ENCODE measurements around the gene PPP1R3C. TPM values are rescaled to one million over a fixed set of nuclear protein-coding genes. Genes with fewer than 3 reads are reported as not detected.

PPP1R3C gene
- total and polyA plus RNA-seq, 8 donors = 1.2 to 50.0 (median 13.3) TPM

- 92 to 96% (median 93%) methylated on average over 1 of the region's 1 CpG for WGBS, 5 donors
- Histone ChIP-seq H3K4me1 (peaks cover 5 to 31% (median 18%) of the 10 kb centered on the region in 4 donors), H3K9me3 (no peaks in the 10 kb centered on the region), H3K36me3 (peaks cover 0 to 21% (median 2%) of the 10 kb centered on the region in 4 donors), H3K27ac (no peak overlapping the region), H3K4me3 (no peak overlapping the region), H3K27me3 (no peaks in the 10 kb centered on the region)
- DNase-seq = no peak
- TF ChIP-seq CTCF (IDR thresholded peaks at IDR 0.05) (no peak), POLR2A (IDR thresholded peaks at IDR 0.05) (no peak), POLR2AphosphoS5 (IDR thresholded peaks at IDR 0.05) (no peak), EP300 (IDR thresholded peaks at IDR 0.05) (no peak)
- intact Hi-C loops (cut with DNase I; ENCODE audit: low total_unique reads) = no loop called here
Observed at GRCh38 chr10:91622601-91623000, 10.3 kb downstream of the PPP1R3C start.

- intact Hi-C loops (cut with DNase I; ENCODE audit: low total_unique reads) = no loop called here
Observed at GRCh38 chr10:91621483-91622113, 11.3 kb downstream of the PPP1R3C start.

GRCh38 chr10:91617072-91617609 lies 15.7 kb downstream of the PPP1R3C start:
- Histone ChIP-seq H3K27me3 (no peaks in the 10 kb centered on the region), H3K27ac (no peak overlapping the region), H3K4me1 (peaks cover 5 to 38% (median 25%) of the 10 kb centered on the region in 4 donors), H3K4me3 (no peak overlapping the region), H3K36me3 (no peaks in the 10 kb centered on the region), H3K9me3 (no peaks in the 10 kb centered on the region)
- TF ChIP-seq POLR2AphosphoS5 (IDR thresholded peaks at IDR 0.05) (no peak), CTCF (IDR thresholded peaks at IDR 0.05) (no peak), POLR2A (IDR thresholded peaks at IDR 0.05) (no peak), EP300 (IDR thresholded peaks at IDR 0.05) (no peak)
- intact Hi-C loops (cut with DNase I; ENCODE audit: low total_unique reads) = no loop called here
- no peak for DNase-seq
- 61 to 78% (median 73%) methylated on average over 7 of the region's 7 CpGs for WGBS, 5 donors

More at GRCh38 chr10:91621483-91622113, 11.3 kb downstream of the PPP1R3C start:
- Histone ChIP-seq H3K9me3 (no peaks in the 10 kb centered on the region), H3K4me3 (no peak overlapping the region), H3K36me3 (peaks cover 0 to 16% (median 0%) of the 10 kb centered on the region in 4 donors), H3K4me1 (peaks cover 5 to 21% (median 16%) of the 10 kb centered on the region in 4 donors), H3K27ac (peak overlapping the region in 2 of 5 donors; percentile 36 to 45), H3K27me3 (no peaks in the 10 kb centered on the region)
- WGBS, 5 donors = 24 to 53% (median 37%) methylated on average over 1 of the region's 1 CpG
- TF ChIP-seq POLR2A (IDR thresholded peaks at IDR 0.05) (no peak), CTCF (IDR thresholded peaks at IDR 0.05) (no peak), POLR2AphosphoS5 (IDR thresholded peaks at IDR 0.05) (peak in 2 of 3 donors; percentile 35 to 49)
- DNase-seq = peak in 1 of 2 donors; percentile 35

GRCh38 chr10:91616137-91616536 lies 16.7 kb downstream of the PPP1R3C start:
- intact Hi-C loops (cut with DNase I; ENCODE audit: low total_unique reads) = no loop called here
- Histone ChIP-seq H3K27me3 (no peaks in the 10 kb centered on the region), H3K4me1 (peaks cover 5 to 38% (median 18%) of the 10 kb centered on the region in 4 donors), H3K9me3 (no peaks in the 10 kb centered on the region), H3K4me3 (no peak overlapping the region), H3K27ac (no peak overlapping the region), H3K36me3 (no peaks in the 10 kb centered on the region)
- no peak for DNase-seq
- WGBS, 5 donors = 52 to 63% (median 58%) methylated on average over 1 of the region's 1 CpG
- TF ChIP-seq POLR2AphosphoS5 (IDR thresholded peaks at IDR 0.05) = no peak
- TF ChIP-seq EP300 (IDR thresholded peaks at IDR 0.05) = no peak
- TF ChIP-seq POLR2A (IDR thresholded peaks at IDR 0.05) = no peak
- no peak for TF ChIP-seq CTCF (IDR thresholded peaks at IDR 0.05)

Data from stomach (tissue), 9 donors.